Right hindlimb (tissue), 1 donor: Measurements from ENCODE around the gene PCGF2.
"Not testable (repeated sequence)": the region's sequence is repeated elsewhere in the genome, so short reads cannot be mapped to it uniquely, and the experiment has no call there.

Source experiments
- DNase-seq: peaks from one replicate; pipeline ENCODE4 v3.0.0-alpha.2; 2018

PCGF2 gene

DNA sequence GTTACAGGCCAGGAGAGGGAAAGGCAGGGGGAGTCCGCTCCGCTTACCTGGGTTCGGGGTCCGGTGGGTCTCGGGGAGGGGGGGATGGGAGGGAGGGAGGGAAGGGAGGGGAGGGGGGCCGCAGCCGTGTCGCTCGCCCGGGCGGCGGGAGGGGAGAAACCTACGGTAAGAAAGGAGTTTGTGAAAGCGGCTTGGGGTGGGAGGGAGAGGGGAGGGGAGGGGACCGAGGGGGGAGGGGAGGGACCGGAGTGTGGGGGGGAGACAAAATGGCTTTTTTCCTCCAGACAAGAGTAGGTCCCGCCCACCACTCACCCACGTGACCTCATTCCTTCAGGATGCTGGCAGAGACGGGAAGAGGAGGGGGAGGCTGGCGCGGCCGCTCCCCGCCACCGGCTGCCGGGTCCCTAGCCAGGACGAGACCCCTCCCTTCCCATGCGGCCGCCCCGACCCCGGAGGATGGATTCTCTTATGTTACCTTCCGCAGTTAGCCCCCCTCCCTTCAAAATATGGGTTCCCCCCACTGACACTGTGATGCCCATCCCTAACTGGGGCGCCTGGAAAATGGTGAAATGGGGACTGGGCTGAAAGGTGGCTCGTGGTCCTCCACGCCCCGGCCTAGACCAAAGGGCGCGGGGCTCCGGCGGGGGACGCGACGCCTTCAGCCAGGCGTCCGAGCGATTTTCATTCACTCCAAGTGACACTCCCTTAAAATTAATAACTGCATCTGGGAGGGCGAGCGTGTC lies at the start of gene PCGF2:
PCGF2 (minus strand) TSS at position 188 of the 743 bp plus-strand sequence. CDS start 7,934 bp downstream, outside the sequence.
- DNase-seq: peak; percentile 95

GRCh38 chr17:38797828-38798227 lies 49.7 kb upstream of the PCGF2 start:
- no peak for DNase-seq

DNA sequence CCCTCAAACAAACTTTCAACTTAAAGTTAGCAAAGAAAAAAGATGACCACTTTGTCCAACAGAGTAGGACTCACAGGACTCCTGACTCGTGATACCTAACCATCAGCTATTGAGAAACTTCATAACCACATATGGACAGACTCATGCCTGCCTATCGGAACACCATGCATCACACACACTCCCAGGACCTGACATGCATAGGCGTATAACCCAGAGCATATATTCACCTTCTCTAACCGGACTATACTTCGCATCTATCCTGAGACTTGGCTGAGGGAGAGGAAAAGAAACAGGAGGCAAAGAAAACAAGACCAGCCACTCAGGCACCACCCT lies 49.0 kb upstream of the PCGF2 start:
- DNase-seq: no peak

DNA sequence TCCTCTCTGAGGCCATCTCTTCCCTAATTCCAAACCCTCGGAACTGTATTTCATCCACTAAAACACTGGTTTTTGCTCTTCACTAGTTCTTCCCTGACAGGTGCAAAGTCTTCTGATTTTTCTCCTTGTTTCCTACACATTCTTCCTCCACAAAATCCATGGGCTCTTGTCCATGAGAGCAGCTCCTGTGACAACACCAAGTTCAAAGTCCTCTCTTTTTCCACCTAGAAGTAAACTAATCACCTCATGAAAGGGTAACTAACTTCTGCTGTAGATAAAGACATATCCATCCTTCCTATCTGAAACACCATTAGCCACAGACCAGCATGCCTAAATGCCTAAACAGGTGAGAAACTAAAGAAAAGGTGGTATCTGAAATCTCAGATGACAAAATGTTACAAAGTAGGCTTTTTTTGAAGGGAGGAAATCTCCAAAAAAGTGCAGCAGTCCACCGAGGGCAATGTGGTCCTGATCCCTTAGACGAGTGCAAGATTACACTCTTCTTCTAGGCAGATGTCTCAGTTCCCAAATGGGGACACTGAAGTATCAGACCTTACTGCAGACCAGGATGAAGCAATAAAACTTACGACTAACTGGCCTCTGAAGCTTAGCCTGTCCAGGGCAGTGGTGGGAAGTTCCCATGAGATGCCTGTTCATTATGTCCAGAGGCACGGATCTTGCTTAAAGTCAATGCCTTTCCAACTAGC lies 48.5 kb upstream of the PCGF2 start:
- DNase-seq: no peak

GRCh38 chr17:38794221-38794620 lies 46.1 kb upstream of the PCGF2 start:
- DNase-seq: no peak

GRCh38 chr17:38791162-38791561 lies 43.0 kb upstream of the PCGF2 start:
- no peak for DNase-seq

GRCh38 chr17:38790148-38790707 lies 42.1 kb upstream of the PCGF2 start:
- not testable (repeated sequence) for DNase-seq

GRCh38 chr17:38789185-38789584 lies 41.0 kb upstream of the PCGF2 start:
- no peak for DNase-seq

DNA sequence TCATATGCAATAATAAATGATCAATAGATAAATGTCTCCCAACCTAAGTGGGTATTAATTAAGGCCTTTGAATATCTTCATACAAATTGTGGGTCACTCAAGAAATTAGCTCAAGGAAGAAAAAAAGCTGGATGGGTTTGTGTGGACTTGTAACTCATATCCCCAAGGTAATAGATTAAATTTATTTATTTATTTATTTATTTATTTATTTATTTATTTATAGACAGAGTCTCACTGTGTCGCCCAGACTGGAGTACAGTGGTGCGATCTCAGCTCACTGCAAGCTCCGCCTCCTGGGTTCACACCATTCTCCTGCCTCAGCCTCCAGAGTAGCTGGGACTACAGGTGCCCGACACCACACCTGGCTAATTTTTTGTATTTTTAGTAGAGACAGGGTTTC lies 39.9 kb upstream of the PCGF2 start:
- not testable (repeated sequence) for DNase-seq

DNA sequence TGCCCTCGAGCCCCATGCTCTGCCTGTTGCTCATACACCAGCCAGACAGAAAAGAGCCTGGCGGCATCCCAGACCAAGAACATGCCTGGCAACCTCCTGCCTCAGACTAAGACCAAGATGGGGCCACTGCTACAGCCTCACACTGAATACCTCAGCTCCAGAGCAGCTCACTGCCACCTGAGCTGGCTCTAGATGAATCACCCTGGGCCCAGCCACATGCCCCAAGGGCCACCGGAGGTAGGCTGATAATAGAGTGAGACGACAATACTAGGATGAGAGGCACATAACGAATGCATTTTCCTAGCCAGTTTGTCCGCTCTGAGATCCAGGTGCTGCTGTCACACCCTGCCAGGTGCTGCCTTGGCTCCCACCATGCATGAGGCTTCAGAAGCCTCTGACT lies 38.2 kb upstream of the PCGF2 start:
- DNase-seq: no peak

GRCh38 chr17:38783227-38783626 lies 35.1 kb upstream of the PCGF2 start:
- DNase-seq: no peak

DNA sequence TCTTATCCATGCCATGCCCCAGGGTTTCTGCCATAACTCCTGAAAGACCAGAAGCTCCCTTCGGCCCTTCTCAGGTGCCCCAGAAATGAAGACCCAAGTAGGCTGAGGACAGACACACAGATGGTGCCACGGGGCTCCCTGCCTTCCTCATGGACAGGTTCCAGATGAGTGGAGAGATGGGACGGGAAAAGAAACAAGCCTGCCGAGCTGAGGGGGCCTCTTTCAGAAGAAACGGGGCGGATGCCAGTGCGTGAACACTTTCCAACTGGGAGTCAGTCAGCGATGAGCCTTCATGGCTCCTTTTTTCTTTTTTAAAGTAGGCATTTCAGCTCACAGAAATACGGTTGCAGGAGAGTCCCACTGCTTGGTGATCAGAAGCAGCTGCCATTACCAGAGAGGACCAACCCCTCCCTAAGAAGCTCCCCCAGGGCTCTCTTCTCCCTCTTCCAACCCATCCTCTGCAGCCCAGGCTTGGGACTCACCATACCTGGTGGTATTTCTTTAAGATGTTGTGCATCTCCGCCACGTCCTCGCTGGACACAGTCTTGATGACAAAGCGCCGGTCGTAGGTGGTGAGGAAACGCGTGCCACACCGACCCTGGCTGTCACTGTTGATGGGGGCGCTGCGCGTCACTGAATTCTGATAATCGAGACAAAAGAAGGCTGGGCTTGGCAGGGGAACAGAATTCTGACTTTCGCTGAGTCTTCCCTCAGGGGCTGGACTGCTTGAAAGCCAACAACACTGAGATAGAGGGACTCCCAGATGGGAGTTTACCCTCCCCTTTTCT lies 32.0 kb upstream of the PCGF2 start:
- no peak for DNase-seq

GRCh38 chr17:38777641-38778250 lies 29.6 kb upstream of the PCGF2 start:
- no peak for DNase-seq

DNA sequence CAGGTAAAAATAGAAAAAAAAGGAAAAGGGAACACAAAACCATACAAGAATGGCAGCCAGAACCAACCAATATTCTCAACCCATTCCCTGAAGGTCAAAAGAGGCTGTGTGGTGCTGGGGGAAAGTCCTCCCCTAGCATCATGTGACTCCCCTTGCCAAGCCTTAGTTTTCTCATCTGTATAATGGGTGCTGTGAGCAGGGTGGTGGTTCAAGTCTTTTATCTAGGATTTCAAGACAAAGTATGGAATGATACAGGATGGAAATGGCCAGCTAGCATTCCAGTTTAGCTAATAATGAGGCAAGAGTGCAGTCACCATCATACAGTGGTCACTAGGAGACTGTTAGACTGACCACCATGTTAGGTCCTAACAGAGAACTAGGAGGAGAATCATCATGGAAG lies 25.1 kb upstream of the PCGF2 start:
- no peak for DNase-seq

GRCh38 chr17:38768417-38768816 lies 20.3 kb upstream of the PCGF2 start:
- no peak for DNase-seq

GRCh38 chr17:38766341-38766740 lies 18.2 kb upstream of the PCGF2 start:
- no peak for DNase-seq

- no peak for DNase-seq
These were observed 14.1 kb upstream of the PCGF2 start for GRCh38 chr17:38762231-38762630.

DNA sequence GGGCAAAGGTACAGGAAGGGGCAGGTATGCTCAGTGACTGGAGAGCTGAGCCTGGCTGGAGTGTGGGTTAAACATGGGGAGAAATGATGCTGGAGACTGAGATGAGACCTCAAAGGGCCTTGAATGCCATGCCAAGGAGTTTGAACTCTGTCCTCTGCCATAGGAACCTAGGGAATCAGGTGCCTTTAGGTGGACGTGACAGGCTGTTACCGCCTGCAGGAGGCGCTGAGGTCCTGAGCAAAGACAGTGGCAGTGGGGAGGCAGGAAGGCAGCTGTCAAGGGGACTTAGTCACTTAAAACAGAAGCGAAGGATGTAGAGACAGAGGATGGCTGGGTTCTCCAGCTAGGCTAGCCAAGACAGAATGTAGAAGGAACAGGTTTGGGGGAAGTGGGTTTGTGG lies 13.5 kb upstream of the PCGF2 start:
- no peak for DNase-seq

DNA sequence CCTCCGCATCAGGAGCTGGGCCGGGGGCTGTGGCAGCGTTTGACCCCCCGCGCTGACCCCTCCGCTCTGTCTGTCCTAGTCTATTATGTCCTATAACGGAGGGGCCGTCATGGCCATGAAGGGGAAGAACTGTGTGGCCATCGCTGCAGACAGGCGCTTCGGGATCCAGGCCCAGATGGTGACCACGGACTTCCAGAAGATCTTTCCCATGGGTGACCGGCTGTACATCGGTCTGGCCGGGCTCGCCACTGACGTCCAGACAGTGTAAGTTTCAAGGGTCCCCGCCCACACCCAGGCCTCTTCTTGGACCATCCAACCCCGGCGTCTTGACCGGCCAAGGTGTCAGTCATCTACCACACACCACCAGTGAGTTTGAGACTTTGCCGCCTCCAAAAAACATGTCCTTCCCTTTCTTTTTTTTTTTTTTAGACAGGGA lies 5.0 kb upstream of the PCGF2 start:
- DNase-seq: no peak

- peak; percentile 98 for DNase-seq
These were observed 4.4 kb upstream of the PCGF2 start, which contains the start of gene PSMB3 for GRCh38 chr17:38752308-38753070. Gene PSMB3, plus strand, starts transcription at chr17:38752741. Its CDS starts 86 bp downstream, at chr17:38752827.

DNA sequence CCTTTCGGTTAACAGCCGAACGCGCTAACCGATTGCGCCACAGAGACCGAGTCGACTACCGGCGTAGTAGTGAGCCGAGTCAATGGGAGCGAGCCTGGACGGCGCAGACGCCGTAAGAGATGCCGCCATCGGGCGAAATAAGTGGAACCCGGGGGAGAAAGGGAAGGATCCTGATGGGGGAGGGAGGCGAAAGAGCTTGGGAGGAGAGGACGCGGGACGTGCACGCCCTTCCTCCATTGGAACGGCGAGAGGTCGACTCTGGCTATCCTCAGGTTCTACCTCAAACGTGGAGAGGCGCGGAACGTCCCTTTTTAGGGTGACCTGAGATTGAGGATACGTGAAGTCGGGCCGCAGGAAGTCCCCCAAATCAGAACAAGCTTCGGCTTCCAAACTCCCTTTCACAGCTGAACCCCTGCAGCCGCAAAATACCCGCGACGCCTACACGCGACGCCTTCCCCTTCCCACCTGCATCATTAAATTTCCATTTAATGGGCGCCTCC lies 3.7 kb upstream of the PCGF2 start:
- DNase-seq: peak; percentile 90
